Measurements from ENCODE around the gene FPR3. TPM values are rescaled to one million over a fixed set of nuclear protein-coding genes. Genes with fewer than 3 reads are reported as not detected.

Gene FPR3
- total and polyA plus RNA-seq, 2 donors: 1.0 to 5.8 TPM

DNA sequence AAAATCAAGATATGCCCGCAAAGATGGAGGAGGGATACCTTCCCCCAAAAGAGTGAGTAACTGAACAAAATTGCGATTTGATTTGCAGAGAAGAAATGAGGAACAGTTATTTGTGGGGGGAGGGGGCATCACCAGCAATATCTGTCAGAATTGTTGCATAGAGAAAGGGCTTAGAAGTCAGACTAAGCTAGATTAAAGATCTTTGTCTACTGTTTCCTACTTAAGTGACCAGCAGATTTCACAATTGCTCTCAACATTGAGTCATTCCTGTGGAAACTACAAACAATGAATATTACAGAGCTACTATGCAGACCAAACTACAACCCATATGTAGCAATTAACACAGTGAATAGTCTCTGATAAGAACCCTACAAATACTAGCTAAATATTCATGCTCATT, 27.4 kb downstream of the FPR3 start:
- DNase-seq (ENCODE audit: extremely low spot score): no peak
- Histone ChIP-seq H3K36me3 (ENCODE audit: insufficient read depth) (no peaks in the 10 kb centered on the region), H3K27ac (ENCODE audit: low read depth) (no peak overlapping the region)

DNA sequence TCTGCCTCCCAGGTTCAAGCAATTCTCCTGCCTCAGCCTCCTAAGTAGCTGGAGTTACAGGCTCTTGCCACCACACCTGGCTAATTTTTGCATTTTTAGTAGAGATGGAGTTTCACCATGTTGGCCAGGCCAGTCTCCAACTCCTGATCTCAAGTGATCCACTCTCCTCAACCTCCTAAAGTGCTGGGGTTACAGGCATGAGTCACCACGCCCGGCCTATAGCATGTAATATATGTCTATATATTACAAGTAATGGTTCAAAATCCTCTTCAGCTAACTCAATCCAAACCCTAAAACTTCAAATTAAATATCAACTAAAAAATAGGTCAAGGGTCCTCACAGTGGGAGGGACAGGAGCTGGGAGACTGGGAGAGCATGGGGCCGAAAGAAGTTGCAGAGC, 28.0 kb downstream of the FPR3 start:
- Histone ChIP-seq H3K4me3 (ENCODE audit: low read depth, low read length) (no peak overlapping the region), H3K36me3 (ENCODE audit: insufficient read depth) (no peaks in the 10 kb centered on the region), H3K4me1 (ENCODE audit: insufficient read depth) (no peaks in the 10 kb centered on the region), H3K27ac (ENCODE audit: low read depth) (no peak overlapping the region)
- WGBS: 97% methylated on average over 3 of the region's 3 CpGs
- DNase-seq (ENCODE audit: extremely low spot score): no peak

More for the DNA sequence above, 27.4 kb downstream of the FPR3 start:
- Histone ChIP-seq H3K4me1 (ENCODE audit: insufficient read depth) (no peaks in the 10 kb centered on the region), H3K4me3 (ENCODE audit: low read depth, low read length) (no peak overlapping the region)
- 84% methylated on average over 2 of the region's 2 CpGs for WGBS

DNA sequence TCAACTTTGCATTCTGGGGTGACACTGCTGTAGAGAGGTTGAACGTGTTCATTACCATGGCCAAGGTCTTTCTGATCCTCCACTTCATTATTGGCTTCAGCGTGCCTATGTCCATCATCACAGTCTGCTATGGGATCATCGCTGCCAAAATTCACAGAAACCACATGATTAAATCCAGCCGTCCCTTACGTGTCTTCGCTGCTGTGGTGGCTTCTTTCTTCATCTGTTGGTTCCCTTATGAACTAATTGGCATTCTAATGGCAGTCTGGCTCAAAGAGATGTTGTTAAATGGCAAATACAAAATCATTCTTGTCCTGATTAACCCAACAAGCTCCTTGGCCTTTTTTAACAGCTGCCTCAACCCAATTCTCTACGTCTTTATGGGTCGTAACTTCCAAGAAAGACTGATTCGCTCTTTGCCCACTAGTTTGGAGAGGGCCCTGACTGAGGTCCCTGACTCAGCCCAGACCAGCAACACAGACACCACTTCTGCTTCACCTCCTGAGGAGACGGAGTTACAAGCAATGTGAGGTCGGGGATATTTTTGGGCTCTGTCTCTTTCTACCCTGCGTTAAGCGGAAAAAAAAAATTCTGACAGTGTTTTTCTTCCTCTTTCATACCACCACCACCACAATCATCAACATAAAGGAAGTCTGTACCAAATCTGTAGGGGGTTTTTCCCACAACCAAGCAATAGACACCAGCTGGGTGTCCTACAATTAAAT, 29.5 kb downstream of the FPR3 start:
- 84% methylated on average over 13 of the region's 13 CpGs for WGBS
- no peak overlapping the region for H3K27ac ChIP-seq (ENCODE audit: low read depth)
- no peak for DNase-seq (ENCODE audit: extremely low spot score)

DNA sequence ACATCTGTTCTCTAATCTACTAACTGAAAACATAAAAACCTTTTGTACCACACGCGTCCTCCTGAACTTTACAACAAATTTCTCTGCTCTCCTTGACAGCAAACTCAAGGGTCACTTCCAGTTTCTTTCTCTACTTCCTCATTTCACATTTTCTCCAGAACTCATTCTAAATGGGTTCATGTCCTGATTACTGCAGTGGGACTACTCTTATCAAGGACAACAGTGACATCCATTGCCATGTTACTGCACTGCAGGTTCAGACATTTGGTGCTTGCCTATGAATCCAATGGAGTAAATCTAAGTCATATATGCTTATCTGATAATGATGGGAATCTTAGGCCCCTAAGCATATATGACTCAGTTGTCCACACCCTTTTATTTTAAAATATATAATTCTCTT, 35.3 kb downstream of the FPR3 start:
- no peak for DNase-seq (ENCODE audit: extremely low spot score)
- no peak overlapping the region for H3K4me3 ChIP-seq (ENCODE audit: low read depth, low read length)
- WGBS: 91% methylated on average over 2 of the region's 2 CpGs
- no peak overlapping the region for H3K27ac ChIP-seq (ENCODE audit: low read depth)
- no peaks in the 10 kb centered on the region for H3K4me1 ChIP-seq (ENCODE audit: insufficient read depth)
- H3K36me3 ChIP-seq (ENCODE audit: insufficient read depth): no peaks in the 10 kb centered on the region

More for the DNA sequence above, 29.5 kb downstream of the FPR3 start:
- H3K4me1 ChIP-seq (ENCODE audit: insufficient read depth): no peaks in the 10 kb centered on the region
- H3K36me3 ChIP-seq (ENCODE audit: insufficient read depth): no peaks in the 10 kb centered on the region
- no peak overlapping the region for H3K4me3 ChIP-seq (ENCODE audit: low read depth, low read length)

DNA sequence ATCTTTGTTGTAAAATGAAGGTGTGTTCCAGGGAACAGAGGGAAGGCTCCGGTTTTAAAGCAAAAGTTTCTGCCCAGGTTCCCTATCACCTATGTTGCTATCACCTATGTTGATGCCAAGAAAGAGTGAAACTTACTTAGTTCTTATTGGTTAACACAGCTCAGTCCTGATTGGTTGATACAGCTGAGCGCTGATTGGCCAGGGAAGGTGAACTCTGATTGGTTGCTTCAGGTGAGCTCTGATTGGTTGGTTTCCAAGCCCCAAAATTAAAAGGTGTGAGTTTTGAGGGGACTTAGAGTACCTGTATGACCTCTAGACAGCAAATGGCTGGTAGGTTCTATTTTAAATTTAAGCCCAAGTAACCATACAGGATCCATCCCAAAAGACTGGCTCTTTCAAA, 42.2 kb downstream of the FPR3 start:
- WGBS: 94% methylated on average over 2 of the region's 2 CpGs

DNA sequence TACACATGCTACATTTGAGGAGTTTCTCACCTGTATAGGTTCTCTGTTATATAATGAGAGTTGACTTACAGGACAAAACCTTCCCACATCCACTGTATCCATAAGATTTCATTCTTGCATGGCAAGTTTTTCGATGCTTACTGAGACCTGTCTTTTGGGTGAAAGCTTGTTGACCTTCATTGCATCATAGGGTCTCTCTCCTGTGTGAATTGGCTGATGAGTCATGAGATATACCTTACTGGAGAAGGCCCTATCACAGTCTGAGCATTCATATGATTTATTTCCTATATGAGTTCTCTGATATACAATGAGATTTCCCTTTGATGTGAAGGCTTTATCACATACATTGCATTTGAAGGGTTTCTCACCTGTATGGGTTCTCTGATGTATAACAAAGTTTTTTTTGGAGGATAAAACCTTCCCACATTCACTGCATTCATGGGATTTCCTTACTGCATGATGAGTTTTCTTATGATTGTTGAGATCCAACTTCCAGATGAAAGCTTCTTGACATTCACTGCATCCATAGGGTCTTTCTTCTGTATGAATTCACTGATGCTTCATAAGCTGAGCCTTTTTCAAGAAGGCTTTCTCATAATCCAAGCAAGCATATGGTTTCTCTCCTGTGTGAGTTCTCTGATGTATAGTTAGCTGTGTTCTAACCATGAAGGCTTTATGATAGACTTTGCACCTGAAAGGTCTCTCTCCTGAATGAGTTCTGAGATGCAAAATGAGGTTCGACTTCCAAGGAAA, 67.1 kb downstream of the FPR3 start:
- Histone ChIP-seq H3K36me3 (ENCODE audit: insufficient read depth) (peaks cover 6% of the 10 kb centered on the region), H3K4me3 (ENCODE audit: low read depth, low read length) (no peak overlapping the region), H3K4me1 (ENCODE audit: insufficient read depth) (no peaks in the 10 kb centered on the region), H3K27ac (ENCODE audit: low read depth) (no peak overlapping the region)
- WGBS: 95% methylated on average over 2 of the region's 2 CpGs
- no peak for DNase-seq (ENCODE audit: extremely low spot score)

More for the DNA sequence above, 42.2 kb downstream of the FPR3 start:
- Histone ChIP-seq H3K36me3 (ENCODE audit: insufficient read depth) (no peaks in the 10 kb centered on the region), H3K4me1 (ENCODE audit: insufficient read depth) (no peaks in the 10 kb centered on the region), H3K27ac (ENCODE audit: low read depth) (no peak overlapping the region), H3K4me3 (ENCODE audit: low read depth, low read length) (no peak overlapping the region)
- DNase-seq (ENCODE audit: extremely low spot score): no peak

DNA sequence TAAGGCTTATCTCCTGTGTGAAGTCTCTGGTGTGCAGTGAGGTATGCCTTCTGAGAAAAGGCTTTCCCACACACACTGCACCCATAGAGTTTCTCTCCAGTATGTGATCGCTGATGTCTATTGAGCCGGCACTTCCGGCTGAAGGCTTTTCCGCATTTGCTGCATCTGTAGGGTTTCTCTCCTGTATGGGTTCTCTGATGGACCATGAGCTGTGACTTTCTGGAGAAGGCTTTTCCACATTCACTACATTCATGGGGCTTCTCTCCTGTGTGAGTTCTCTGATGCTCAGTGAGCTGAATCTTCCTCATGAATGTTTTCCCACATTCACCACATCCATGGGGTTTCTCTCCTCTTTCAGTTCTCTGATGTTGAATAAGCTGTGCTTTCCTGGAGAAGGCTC, 78.1 kb downstream of the FPR3 start:
- peaks cover 24% of the 10 kb centered on the region for H3K36me3 ChIP-seq (ENCODE audit: insufficient read depth)
- 99% methylated on average over 4 of the region's 4 CpGs for WGBS
- DNase-seq (ENCODE audit: extremely low spot score): no peak
- H3K4me3 ChIP-seq (ENCODE audit: low read depth, low read length): no peak overlapping the region
- H3K4me1 ChIP-seq (ENCODE audit: insufficient read depth): no peaks in the 10 kb centered on the region
- no peak overlapping the region for H3K27ac ChIP-seq (ENCODE audit: low read depth)

Other genes starting within 250 kb of the FPR3 start
- gene ZNF175, start 223.9 kb upstream of the FPR3 start, total RNA-seq: 10.2 TPM
- 4.9 TPM for gene ZNF175, start 223.9 kb upstream of the FPR3 start, polyA plus RNA-seq
- 0.32 TPM for gene SIGLEC5, start 164.8 kb upstream of the FPR3 start, total RNA-seq
- gene SIGLEC5, start 164.8 kb upstream of the FPR3 start, polyA plus RNA-seq: 0.47 TPM
- gene SIGLEC14, start 148.3 kb upstream of the FPR3 start, total RNA-seq: 1.2 TPM
- gene SIGLEC14, start 148.3 kb upstream of the FPR3 start, polyA plus RNA-seq: 4.4 TPM
- 6.3 TPM for gene SPACA6, start 101.8 kb upstream of the FPR3 start, total RNA-seq
- gene SPACA6, start 101.8 kb upstream of the FPR3 start, polyA plus RNA-seq: 19.3 TPM
- 0.32 TPM for gene HAS1, start 71.2 kb upstream of the FPR3 start, total RNA-seq
- gene HAS1, start 71.2 kb upstream of the FPR3 start, polyA plus RNA-seq: 1.2 TPM
- gene FPR1, start 43.3 kb upstream of the FPR3 start, total RNA-seq: 7.1 TPM
- 15.7 TPM for gene FPR1, start 43.3 kb upstream of the FPR3 start, polyA plus RNA-seq
- 1.0 TPM for gene FPR2, start 34.0 kb upstream of the FPR3 start, total RNA-seq
- gene FPR2, start 34.0 kb upstream of the FPR3 start, polyA plus RNA-seq: 4.9 TPM
- gene ZNF577, start 92.8 kb downstream of the FPR3 start, total RNA-seq: 26.8 TPM
- 17.2 TPM for gene ZNF577, start 92.8 kb downstream of the FPR3 start, polyA plus RNA-seq
- 16.6 TPM for gene ZNF649, start 109.9 kb downstream of the FPR3 start, total RNA-seq
- gene ZNF649, start 109.9 kb downstream of the FPR3 start, polyA plus RNA-seq: 12.4 TPM
- 11.3 TPM for gene ZNF613, start 132.3 kb downstream of the FPR3 start, total RNA-seq
- 4.3 TPM for gene ZNF613, start 132.3 kb downstream of the FPR3 start, polyA plus RNA-seq
- 19.7 TPM for gene ZNF350, start 191.7 kb downstream of the FPR3 start, total RNA-seq
- 9.0 TPM for gene ZNF350, start 191.7 kb downstream of the FPR3 start, polyA plus RNA-seq
- 28.3 TPM for gene ZNF615, start 213.1 kb downstream of the FPR3 start, total RNA-seq
- gene ZNF615, start 213.1 kb downstream of the FPR3 start, polyA plus RNA-seq: 8.1 TPM
- 21.1 TPM for gene ZNF614, start 233.2 kb downstream of the FPR3 start, total RNA-seq
- 6.5 TPM for gene ZNF614, start 233.2 kb downstream of the FPR3 start, polyA plus RNA-seq